ENCODE measurements around the gene UPK1B.

GRCh38 chr3:119187266-119187665 is 13.9 kb downstream of the UPK1B start:
- no peak for TF ChIP-seq ZNF274 (IDR thresholded peaks at IDR 0.05; ENCODE audit: low read length)
- no peak for TF ChIP-seq ZNF274 (tag by site-specific recombination; IDR thresholded peaks at IDR 0.05; ENCODE audit: borderline replicate concordance)
- no peak for TF ChIP-seq YY1 (tag by site-specific recombination; IDR thresholded peaks at IDR 0.05)
- no peak for TF ChIP-seq CTCF (tag by site-specific recombination; IDR thresholded peaks at IDR 0.05)
- TF ChIP-seq ZNF768 (tag by site-specific recombination; IDR thresholded peaks at IDR 0.05), result no peak
- TF ChIP-seq ZNF311 (tag by site-specific recombination; IDR thresholded peaks at IDR 0.05; ENCODE audit: borderline replicate concordance), result no peak
- TF ChIP-seq ZNF704 (tag by site-specific recombination; IDR thresholded peaks at IDR 0.05), result no peak
- no peak for TF ChIP-seq HOXA7 (CRISPR knock-in tag; IDR thresholded peaks at IDR 0.05; ENCODE audit: borderline replicate concordance)
- TF ChIP-seq ZNF747 (tag by site-specific recombination; IDR thresholded peaks at IDR 0.05), result no peak
- TF ChIP-seq GLIS2 (tag by site-specific recombination; IDR thresholded peaks at IDR 0.05), result no peak
- TF ChIP-seq EGR2 (tag by site-specific recombination; IDR thresholded peaks at IDR 0.05; ENCODE audit: low read depth), result no peak
- TF ChIP-seq ZNF239 (tag by site-specific recombination; IDR thresholded peaks at IDR 0.05), result no peak
- no peak for TF ChIP-seq ZNF449 (tag by site-specific recombination; IDR thresholded peaks at IDR 0.05)
- no peak for TF ChIP-seq ZNF140 (tag by site-specific recombination; IDR thresholded peaks at IDR 0.05)
- TF ChIP-seq ZNF121 (tag by site-specific recombination; IDR thresholded peaks at IDR 0.05), result no peak
